ENCODE results near the gene RBKS. TPM values are rescaled to one million over a fixed set of nuclear protein-coding genes. Genes with fewer than 3 reads are reported as not detected.

The RBKS gene
- total RNA-seq, 1 donor from 2014 or later, result 1.6 TPM

GRCh38 chr2:27897717-27898116 is 7.5 kb upstream of the RBKS start:
- no peaks in the 10 kb centered on the region for H3K27me3 ChIP-seq (ENCODE audit: insufficient read depth, low read length)
- FAIRE-seq, result no peak
- no peak overlapping the region for H3K4me2 ChIP-seq (ENCODE audit: low read length)
- no peaks in the 10 kb centered on the region for H3K9me3 ChIP-seq (ENCODE audit: insufficient read depth, low read depth, low read length)
- no peak overlapping the region for H3K9ac ChIP-seq (ENCODE audit: low read length)
- H3K79me2 ChIP-seq (ENCODE audit: insufficient read depth, low read length), result no peaks in the 10 kb centered on the region
- no peaks in the 10 kb centered on the region for H4K20me1 ChIP-seq (ENCODE audit: insufficient read depth, low read length)
- Mint-ChIP-seq H3K27me3 (ENCODE audit: low read depth, unreplicated experiment) (no peaks in the 10 kb centered on the region), H3K36me3 (ENCODE audit: low read depth, unreplicated experiment) (peaks cover 18% of the 10 kb centered on the region), H3K4me1 (ENCODE audit: low read depth, unreplicated experiment) (peaks cover 17% of the 10 kb centered on the region), H3K9me3 (ENCODE audit: unreplicated experiment) (no peaks in the 10 kb centered on the region), H3K27ac (ENCODE audit: unreplicated experiment) (peak overlapping the region; percentile 43), H3K4me3 (ENCODE audit: unreplicated experiment) (no peak overlapping the region)
- TF ChIP-seq EZH2 (IDR thresholded peaks at IDR 0.05; ENCODE audit: insufficient read depth, low read length), result no peak
- TF ChIP-seq, protein P1, sequence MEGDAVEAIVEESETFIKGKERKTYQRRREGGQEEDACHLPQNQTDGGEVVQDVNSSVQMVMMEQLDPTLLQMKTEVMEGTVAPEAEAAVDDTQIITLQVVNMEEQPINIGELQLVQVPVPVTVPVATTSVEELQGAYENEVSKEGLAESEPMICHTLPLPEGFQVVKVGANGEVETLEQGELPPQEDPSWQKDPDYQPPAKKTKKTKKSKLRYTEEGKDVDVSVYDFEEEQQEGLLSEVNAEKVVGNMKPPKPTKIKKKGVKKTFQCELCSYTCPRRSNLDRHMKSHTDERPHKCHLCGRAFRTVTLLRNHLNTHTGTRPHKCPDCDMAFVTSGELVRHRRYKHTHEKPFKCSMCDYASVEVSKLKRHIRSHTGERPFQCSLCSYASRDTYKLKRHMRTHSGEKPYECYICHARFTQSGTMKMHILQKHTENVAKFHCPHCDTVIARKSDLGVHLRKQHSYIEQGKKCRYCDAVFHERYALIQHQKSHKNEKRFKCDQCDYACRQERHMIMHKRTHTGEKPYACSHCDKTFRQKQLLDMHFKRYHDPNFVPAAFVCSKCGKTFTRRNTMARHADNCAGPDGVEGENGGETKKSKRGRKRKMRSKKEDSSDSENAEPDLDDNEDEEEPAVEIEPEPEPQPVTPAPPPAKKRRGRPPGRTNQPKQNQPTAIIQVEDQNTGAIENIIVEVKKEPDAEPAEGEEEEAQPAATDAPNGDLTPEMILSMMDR (IDR thresholded peaks at IDR 0.05; ENCODE audit: insufficient read depth, low read depth, low read length), result no peak
- H3K27ac ChIP-seq (ENCODE audit: low read depth, low read length), result no peak overlapping the region
- no peaks in the 10 kb centered on the region for H3K36me3 ChIP-seq (ENCODE audit: insufficient read depth, low read length)
- no peak for DNase-seq (ENCODE audit: low read depth)
- no peak overlapping the region for H3K4me3 ChIP-seq (ENCODE audit: insufficient read depth, low read depth, low read length)
- no peak overlapping the region for H2AFZ ChIP-seq (ENCODE audit: low read depth, low read length)
- H3K4me1 ChIP-seq (ENCODE audit: insufficient read depth, low read length), result no peaks in the 10 kb centered on the region

GRCh38 chr2:27893006-27893405 is 2.8 kb upstream of the RBKS start:
- H4K20me1 ChIP-seq (ENCODE audit: insufficient read depth, low read length), result no peaks in the 10 kb centered on the region
- H3K27me3 ChIP-seq (ENCODE audit: insufficient read depth, low read length), result no peaks in the 10 kb centered on the region
- H3K9me3 ChIP-seq (ENCODE audit: insufficient read depth, low read depth, low read length), result no peaks in the 10 kb centered on the region
- peaks cover 7% of the 10 kb centered on the region for H3K79me2 ChIP-seq (ENCODE audit: insufficient read depth, low read length)
- Mint-ChIP-seq H3K9me3 (ENCODE audit: unreplicated experiment) (no peaks in the 10 kb centered on the region), H3K27ac (ENCODE audit: unreplicated experiment) (no peak overlapping the region), H3K36me3 (ENCODE audit: low read depth, unreplicated experiment) (peaks cover 14% of the 10 kb centered on the region), H3K4me3 (ENCODE audit: unreplicated experiment) (no peak overlapping the region), H3K27me3 (ENCODE audit: low read depth, unreplicated experiment) (no peaks in the 10 kb centered on the region), H3K4me1 (ENCODE audit: low read depth, unreplicated experiment) (peaks cover 19% of the 10 kb centered on the region)
- H3K4me1 ChIP-seq (ENCODE audit: insufficient read depth, low read length), result peaks cover 26% of the 10 kb centered on the region
- H3K36me3 ChIP-seq (ENCODE audit: insufficient read depth, low read length), result no peaks in the 10 kb centered on the region
- H2AFZ ChIP-seq (ENCODE audit: low read depth, low read length), result no peak overlapping the region
- no peak for DNase-seq (ENCODE audit: low read depth)
- H3K4me2 ChIP-seq (ENCODE audit: low read length), result no peak overlapping the region
- no peak overlapping the region for H3K27ac ChIP-seq (ENCODE audit: low read depth, low read length)
- FAIRE-seq, result no peak
- no peak overlapping the region for H3K4me3 ChIP-seq (ENCODE audit: insufficient read depth, low read depth, low read length)
- no peak for TF ChIP-seq EZH2 (IDR thresholded peaks at IDR 0.05; ENCODE audit: insufficient read depth, low read length)
- H3K9ac ChIP-seq (ENCODE audit: low read length), result no peak overlapping the region

GRCh38 chr2:27891673-27892105 is 1.5 kb upstream of the RBKS start:
- H3K4me2 ChIP-seq (ENCODE audit: low read length), result peak overlapping the region; percentile 84
- no peaks in the 10 kb centered on the region for H3K36me3 ChIP-seq (ENCODE audit: insufficient read depth, low read length)
- H4K20me1 ChIP-seq (ENCODE audit: insufficient read depth, low read length), result no peaks in the 10 kb centered on the region
- Mint-ChIP-seq H3K4me1 (ENCODE audit: low read depth, unreplicated experiment) (peaks cover 19% of the 10 kb centered on the region), H3K27me3 (ENCODE audit: low read depth, unreplicated experiment) (no peaks in the 10 kb centered on the region), H3K36me3 (ENCODE audit: low read depth, unreplicated experiment) (peaks cover 5% of the 10 kb centered on the region), H3K9me3 (ENCODE audit: unreplicated experiment) (no peaks in the 10 kb centered on the region), H3K27ac (ENCODE audit: unreplicated experiment) (peak overlapping the region; percentile 60), H3K4me3 (ENCODE audit: unreplicated experiment) (peak overlapping the region; percentile 91)
- peaks cover 7% of the 10 kb centered on the region for H3K79me2 ChIP-seq (ENCODE audit: insufficient read depth, low read length)
- peaks cover 26% of the 10 kb centered on the region for H3K4me1 ChIP-seq (ENCODE audit: insufficient read depth, low read length)
- no peak for FAIRE-seq
- no peak overlapping the region for H3K4me3 ChIP-seq (ENCODE audit: insufficient read depth, low read depth, low read length)
- H2AFZ ChIP-seq (ENCODE audit: low read depth, low read length), result no peak overlapping the region
- no peaks in the 10 kb centered on the region for H3K27me3 ChIP-seq (ENCODE audit: insufficient read depth, low read length)
- no peak overlapping the region for H3K27ac ChIP-seq (ENCODE audit: low read depth, low read length)
- H3K9ac ChIP-seq (ENCODE audit: low read length), result no peak overlapping the region
- DNase-seq (ENCODE audit: low read depth), result peak; percentile 55
- no peaks in the 10 kb centered on the region for H3K9me3 ChIP-seq (ENCODE audit: insufficient read depth, low read depth, low read length)
- TF ChIP-seq, protein P1 (IDR thresholded peaks at IDR 0.05; ENCODE audit: insufficient read depth, low read depth, low read length), result no peak
- no peak for TF ChIP-seq EZH2 (IDR thresholded peaks at IDR 0.05; ENCODE audit: insufficient read depth, low read length)

Data from astrocyte (in vitro differentiated cells and primary cell).